Tibial artery (tissue), 4 donors: Measurements from ENCODE around the gene ETV7.

Experiments used
- DNase-seq, 2 donors: peaks; one replicate each; pipeline ENCODE4 v3.0.0-alpha.2; 2019
- H3K27ac ChIP-seq, 2 donors: fragments of 200-600 bp; sonication (generic) in 1 of 2; 1 replicate in 1 of 2; 2 replicates in 1 of 2; pipeline ENCODE4 v1.5.1; 2018 to 2019; ENCODE audit warnings: mild to moderate bottlenecking in 1 of 2
- H3K27me3 ChIP-seq, 2 donors: fragments of 200-600 bp; sonication (generic) in 1 of 2; one replicate each; pipeline versions ENCODE4 v1.5.1 to v1.6.0; 2016 to 2019
- H3K36me3 ChIP-seq, 3 donors: fragments of 200-600 bp; sonication (generic) in 2 of 3; one replicate each; pipeline ENCODE4 v1.5.1; 2016 to 2019; ENCODE audit warnings: mild to moderate bottlenecking in 2 of 3
- H3K4me1 ChIP-seq, 4 donors: fragments of 200-600 bp; sonication (generic) in 2 of 4; 1 replicate in 3 of 4; 2 replicates in 1 of 4; pipeline ENCODE4 v1.5.1; 2016 to 2019
- H3K4me3 ChIP-seq, 2 donors: fragments of 200-600 bp; sonication (generic) in 1 of 2; 1 replicate in 1 of 2; 2 replicates in 1 of 2; pipeline ENCODE4 v1.5.1; 2018 to 2019; ENCODE audit warnings: mild to moderate bottlenecking in 2 of 2
- H3K9me3 ChIP-seq, 3 donors: fragments of 200-600 bp; sonication (generic) in 1 of 3; one replicate each; pipeline ENCODE4 v1.5.1; 2016 to 2019
- intact Hi-C: fragments of 100-400 bp; cut with DNase I; formaldehyde crosslinking; loops from one replicate; pipeline ENCODE4 v1.15.0; 2023; ENCODE audit warnings: low total_unique reads
- TF ChIP-seq, protein P1 (sequence below), 2 experiments: fragments of 200-600 bp in 1 of 2; fragments of 450-650 bp in 1 of 2; IDR thresholded peaks; one replicate each; pipeline ENCODE4 v1.5.1; 2017 to 2019; ENCODE audit warnings: antibody characterized with exemption in 2 of 2, mild to moderate bottlenecking in 1 of 2, moderate library complexity in 1 of 2

ETV7 gene

DNA sequence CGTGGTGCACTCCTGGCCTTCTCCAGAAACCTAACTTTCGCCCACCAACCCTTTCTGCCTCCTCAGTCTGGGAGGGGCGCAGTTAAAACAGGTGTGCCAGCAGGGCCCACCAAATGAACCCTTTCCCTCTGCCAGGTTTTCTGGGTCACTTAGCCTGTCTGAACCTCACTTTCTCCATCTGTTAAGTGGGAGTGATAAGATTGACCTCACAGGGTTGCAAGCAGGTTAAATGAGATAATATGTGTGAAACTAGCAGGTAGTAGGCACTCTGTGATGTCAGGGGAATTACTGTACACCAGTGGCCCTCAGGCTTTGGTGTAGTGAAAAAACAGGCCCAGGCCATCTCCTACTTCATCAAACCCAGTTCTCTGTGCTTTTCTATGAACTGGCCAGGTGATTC, 64.9 kb downstream of the ETV7 start:
- H3K27me3 ChIP-seq, result peaks cover 0 to 12% of the 10 kb centered on the region in 2 donors
- H3K9me3 ChIP-seq, result no peaks in the 10 kb centered on the region
- TF ChIP-seq, protein P1, sequence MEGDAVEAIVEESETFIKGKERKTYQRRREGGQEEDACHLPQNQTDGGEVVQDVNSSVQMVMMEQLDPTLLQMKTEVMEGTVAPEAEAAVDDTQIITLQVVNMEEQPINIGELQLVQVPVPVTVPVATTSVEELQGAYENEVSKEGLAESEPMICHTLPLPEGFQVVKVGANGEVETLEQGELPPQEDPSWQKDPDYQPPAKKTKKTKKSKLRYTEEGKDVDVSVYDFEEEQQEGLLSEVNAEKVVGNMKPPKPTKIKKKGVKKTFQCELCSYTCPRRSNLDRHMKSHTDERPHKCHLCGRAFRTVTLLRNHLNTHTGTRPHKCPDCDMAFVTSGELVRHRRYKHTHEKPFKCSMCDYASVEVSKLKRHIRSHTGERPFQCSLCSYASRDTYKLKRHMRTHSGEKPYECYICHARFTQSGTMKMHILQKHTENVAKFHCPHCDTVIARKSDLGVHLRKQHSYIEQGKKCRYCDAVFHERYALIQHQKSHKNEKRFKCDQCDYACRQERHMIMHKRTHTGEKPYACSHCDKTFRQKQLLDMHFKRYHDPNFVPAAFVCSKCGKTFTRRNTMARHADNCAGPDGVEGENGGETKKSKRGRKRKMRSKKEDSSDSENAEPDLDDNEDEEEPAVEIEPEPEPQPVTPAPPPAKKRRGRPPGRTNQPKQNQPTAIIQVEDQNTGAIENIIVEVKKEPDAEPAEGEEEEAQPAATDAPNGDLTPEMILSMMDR (IDR thresholded peaks at IDR 0.05), result no peak
- H3K4me1 ChIP-seq, result no peaks in the 10 kb centered on the region
- no peaks in the 10 kb centered on the region for H3K36me3 ChIP-seq
- no peak overlapping the region for H3K4me3 ChIP-seq
- H3K27ac ChIP-seq, result no peak overlapping the region
- no peak for DNase-seq
- intact Hi-C loops, result no loop called here

GRCh38 chr6:36320475-36320874, 67.0 kb downstream of the ETV7 start:
- Histone ChIP-seq H3K9me3 (no peaks in the 10 kb centered on the region), H3K4me3 (no peak overlapping the region), H3K36me3 (no peaks in the 10 kb centered on the region), H3K27ac (no peak overlapping the region), H3K27me3 (peaks cover 0 to 7% of the 10 kb centered on the region in 2 donors), H3K4me1 (no peaks in the 10 kb centered on the region)
- TF ChIP-seq, protein P1 (IDR thresholded peaks at IDR 0.05), result no peak
- no peak for DNase-seq
- intact Hi-C loops, result no loop called here

- no peak for DNase-seq
- Histone ChIP-seq H3K9me3 (no peaks in the 10 kb centered on the region), H3K4me3 (no peak overlapping the region), H3K4me1 (no peaks in the 10 kb centered on the region), H3K27ac (no peak overlapping the region), H3K36me3 (no peaks in the 10 kb centered on the region), H3K27me3 (peaks cover 0 to 7% of the 10 kb centered on the region in 2 donors)
- TF ChIP-seq, protein P1 (IDR thresholded peaks at IDR 0.05), result no peak
- intact Hi-C loops, result no loop called here
Observed at GRCh38 chr6:36319821-36320220, 67.6 kb downstream of the ETV7 start.

GRCh38 chr6:36319436-36319762, 68.1 kb downstream of the ETV7 start:
- intact Hi-C loops, result no loop called here
- TF ChIP-seq, protein P1 (IDR thresholded peaks at IDR 0.05), result no peak

GRCh38 chr6:36318690-36319435, 68.6 kb downstream of the ETV7 start:
- DNase-seq, result no peak
- Histone ChIP-seq H3K4me3 (no peak overlapping the region), H3K27ac (no peak overlapping the region), H3K36me3 (no peaks in the 10 kb centered on the region), H3K9me3 (no peaks in the 10 kb centered on the region), H3K27me3 (peaks cover 0 to 7% of the 10 kb centered on the region in 2 donors), H3K4me1 (no peaks in the 10 kb centered on the region)
- intact Hi-C loops, result no loop called here
- TF ChIP-seq, protein P1 (IDR thresholded peaks at IDR 0.05), result no peak

More at GRCh38 chr6:36319436-36319762, 68.1 kb downstream of the ETV7 start:
- no peaks in the 10 kb centered on the region for H3K4me1 ChIP-seq
- no peak overlapping the region for H3K4me3 ChIP-seq
- no peaks in the 10 kb centered on the region for H3K36me3 ChIP-seq
- H3K27ac ChIP-seq, result no peak overlapping the region
- no peaks in the 10 kb centered on the region for H3K9me3 ChIP-seq
- DNase-seq, result no peak
- peaks cover 0 to 7% of the 10 kb centered on the region in 2 donors for H3K27me3 ChIP-seq
